Naive thymus-derived CD4-positive, alpha-beta T cell (primary cell): Measurements from ENCODE around the gene C1orf53. TPM values are rescaled to one million over a fixed set of nuclear protein-coding genes. Genes with fewer than 3 reads are reported as not detected.
"Not testable (repeated sequence)": the region's sequence is repeated elsewhere in the genome, so short reads cannot be mapped to it uniquely, and the experiment has no call there.

Experiments used
- ATAC-seq: fragments of 150-1000 bp; cut with Tn5 transposase; 2 replicates; pipeline ENCODE4 v1.10.0; 2021; ENCODE audit warnings: mild to moderate bottlenecking, moderate library complexity
- CTCF ChIA-PET: fragments of 350-600 bp; sonication (Branson Sonifier 250); formaldehyde crosslinking; loops from one replicate; lab custom pipeline; 2021; ENCODE audit warnings: antibody characterized with exemption; lab: Charles Lee
- POLR2A ChIA-PET: fragments of 350-600 bp; sonication (Branson Sonifier 250); formaldehyde crosslinking; loops from one replicate; lab custom pipeline; 2021; ENCODE audit warnings: antibody characterized with exemption, inconsistent platforms; lab: Charles Lee
- DNase-seq, 9 donors: peaks; one replicate each; pipeline versions ENCODE4 v3.0.0 to v3.0.0-alpha.2; 2020 to 2022; ENCODE audit warnings: mixed read lengths in 1 of 9
- H3K27ac ChIP-seq: one replicate; pipeline ENCODE4 v1.7.0; 2013; ENCODE audit warnings: mild to moderate bottlenecking, low read depth, low read length, moderate library complexity
- H3K27me3 ChIP-seq, 2 donors: one replicate each; pipeline ENCODE4 v1.7.0; 2013; ENCODE audit warnings: low read length in 2 of 2, mild to moderate bottlenecking in 2 of 2, moderate library complexity in 2 of 2; ENCODE audit not compliant: control insufficient read depth in 2 of 2, insufficient read depth in 2 of 2
- H3K36me3 ChIP-seq, 3 experiments: 1 replicate in 2 of 3; 2 replicates in 1 of 3; pipeline ENCODE4 v1.7.0; 2013; ENCODE audit warnings: low read length in 3 of 3, mild to moderate bottlenecking in 3 of 3, moderate library complexity in 1 of 3; ENCODE audit not compliant: insufficient read depth in 3 of 3, control insufficient read depth in 2 of 3
- H3K4me1 ChIP-seq, 2 donors: one replicate each; pipeline ENCODE4 v1.7.0; 2013; ENCODE audit warnings: low read length in 2 of 2, mild to moderate bottlenecking in 2 of 2, moderate library complexity in 1 of 2; ENCODE audit not compliant: control insufficient read depth in 2 of 2, insufficient read depth in 2 of 2
- H3K4me3 ChIP-seq: 2 replicates; pipeline ENCODE4 v1.7.0; 2013; ENCODE audit warnings: mild to moderate bottlenecking, low read length
- H3K9me3 ChIP-seq, 3 experiments: 1 replicate in 2 of 3; 2 replicates in 1 of 3; pipeline ENCODE4 v1.7.0; 2013; ENCODE audit warnings: low read length in 3 of 3; ENCODE audit not compliant: control insufficient read depth in 2 of 3
- H3K27ac Mint-ChIP-seq, 9 donors: one replicate each; pipeline ENCODE4 v1.8.0; 2020 to 2022; ENCODE audit warnings: mixed read lengths in 9 of 9, mild to moderate bottlenecking in 8 of 9, moderate library complexity in 5 of 9, inconsistent platforms in 2 of 9
- H3K27me3 Mint-ChIP-seq, 5 donors: one replicate each; pipeline ENCODE4 v1.8.0; 2021 to 2022; ENCODE audit warnings: mixed read lengths in 5 of 5, mild to moderate bottlenecking in 1 of 5
- H3K36me3 Mint-ChIP-seq, 5 donors: one replicate each; pipeline ENCODE4 v1.8.0; 2020 to 2022; ENCODE audit warnings: mixed read lengths in 5 of 5, mild to moderate bottlenecking in 3 of 5, inconsistent platforms in 1 of 5
- H3K4me1 Mint-ChIP-seq, 7 donors: one replicate each; pipeline ENCODE4 v1.8.0; 2020 to 2022; ENCODE audit warnings: mixed read lengths in 7 of 7, mild to moderate bottlenecking in 3 of 7, inconsistent platforms in 1 of 7
- H3K4me3 Mint-ChIP-seq, 10 donors: one replicate each; pipeline ENCODE4 v1.8.0; 2020 to 2022; ENCODE audit warnings: mild to moderate bottlenecking in 10 of 10, mixed read lengths in 10 of 10, moderate library complexity in 6 of 10, inconsistent platforms in 2 of 10
- H3K9me3 Mint-ChIP-seq, 11 donors: one replicate each; pipeline ENCODE4 v1.8.0; 2020 to 2022; ENCODE audit warnings: mixed read lengths in 11 of 11, mild to moderate bottlenecking in 4 of 11, inconsistent platforms in 1 of 11, moderate library complexity in 1 of 11
- intact Hi-C, 2 donors: fragments of 100-400 bp; cut with micrococcal nuclease; formaldehyde crosslinking; loops; one replicate each; pipeline ENCODE4 v1.15.1; 2023
- polyA plus RNA-seq, 2 donors: library from polyadenylated mRNA; unstranded; fragments of 300-500 nt; fragmentation: Illumina TruSeq; gene quantifications; one replicate each; pipeline ENCODE4 v1.2.3, GENCODE V29; 2021
- total RNA-seq, 6 experiments: library from RNA in 5 of 6; stranded (reverse) in 5 of 6; gene quantifications; 1 replicate in 5 of 6; 2 replicates in 1 of 6; pipeline ENCODE4 v1.2.3 and lab custom pipeline; 2021 to 2026

Gene C1orf53
- total RNA-seq (not detected), polyA plus RNA-seq (1 to 10 TPM in 1 of 2 donors, not detected in 1; 1.6 TPM), total RNA-seq (lab: John Stamatoyannopoulos, UW) (not detected)

DNA sequence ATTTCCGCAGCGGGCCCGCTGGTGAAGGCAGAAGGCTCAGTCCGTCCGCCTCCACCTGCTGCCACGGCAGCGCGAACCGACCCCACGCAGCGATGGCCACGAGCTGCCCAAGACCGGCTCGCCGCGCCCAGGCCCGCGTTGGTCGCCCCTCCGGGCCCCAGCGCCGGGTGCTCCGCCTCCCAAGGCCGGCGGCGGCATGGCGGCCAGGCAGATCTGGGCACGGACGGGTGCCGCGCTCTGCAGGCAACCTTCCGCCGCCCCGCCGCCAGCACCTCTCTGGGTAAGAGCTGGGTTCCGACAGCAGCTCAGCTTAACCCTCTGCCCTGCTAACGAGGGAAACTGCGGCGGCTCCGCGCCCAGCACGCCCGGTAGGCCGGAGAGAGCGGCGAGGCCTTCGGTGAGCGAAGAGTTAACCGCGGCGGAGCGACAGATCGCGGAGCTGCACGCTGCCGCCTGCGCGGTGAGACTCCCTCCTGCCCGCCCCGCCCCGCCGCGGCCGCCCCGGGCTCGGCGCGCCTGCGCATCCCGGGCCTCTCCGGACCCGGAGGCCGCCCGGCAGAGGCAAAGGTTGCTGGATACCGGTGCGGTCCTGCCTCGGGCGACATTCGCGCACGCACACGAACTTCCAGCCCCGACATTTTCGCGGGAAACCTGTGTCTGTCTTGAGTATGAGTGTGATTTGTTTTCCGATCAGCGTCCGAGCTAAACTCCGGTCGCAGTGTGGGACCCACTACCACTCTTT lies at the start of gene C1orf53:
Gene C1orf53, plus strand, starts transcription at position 177 of the 742 bp plus-strand sequence. Its CDS starts 20 bp downstream, at position 197.
- CTCF ChIA-PET = interaction anchor here (1.6 kb wide), 1 partner anchor 22 kb away, joined by 4 read pairs; no protein-coding TSS in a partner anchor
- Mint-ChIP-seq H3K27me3 (peaks cover 46 to 68% (median 54%) of the 10 kb centered on the region in 5 donors), H3K4me3 (peak within 1 kb of the TSS; percentile 79 to 97 (median 92)), H3K27ac (peak within 1 kb of the TSS; percentile 7 to 82 (median 79)), H3K4me1 (peaks cover 6 to 19% (median 14%) of the 10 kb centered on the region in 7 donors), H3K36me3 (peaks cover 0 to 4% (median 0%) of the 10 kb centered on the region in 5 donors), H3K9me3 (peaks cover 0 to 2% (median 0%) of the 10 kb centered on the region in 11 donors)
- Histone ChIP-seq H3K27me3 (peaks cover 0 to 23% of the 10 kb centered on the region in 2 donors), H3K9me3 (no peaks in the 10 kb centered on the region), H3K4me3 (peak within 1 kb of the TSS; percentile 71), H3K4me1 (peaks cover 4% of the 10 kb centered on the region in 2 donors), H3K27ac (peak within 1 kb of the TSS; percentile 50), H3K36me3 (no peaks in the 10 kb centered on the region)
- intact Hi-C loops = loop anchor here (1.0 to 10.0 kb wide), 14 partner anchors 8 to 1032 kb away; partner anchors contain the start of genes NEK7 (in 2 of the 2), ASPM (in 1 of the 2) and DENND1B (in 1 of the 2)
- ATAC-seq = peak; percentile 94
- DNase-seq = peak; percentile 58 to 87 (median 74)
- POLR2A ChIA-PET = interaction anchor here (1.0 to 1.2 kb wide), 4 partner anchors 11 to 254 kb away, joined by 3 to 4 read pairs (median 3); partner anchors contain the start of gene NEK7

- ATAC-seq, H3K27me3 ChIP-seq, POLR2A ChIA-PET, H3K36me3 ChIP-seq, CTCF ChIA-PET, H3K36me3 Mint-ChIP-seq, intact Hi-C loops, H3K4me1 ChIP-seq, H3K27ac ChIP-seq, H3K27me3 Mint-ChIP-seq, DNase-seq, H3K27ac Mint-ChIP-seq, H3K9me3 ChIP-seq, H3K4me3 ChIP-seq, H3K4me3 Mint-ChIP-seq, H3K4me1 Mint-ChIP-seq, H3K9me3 Mint-ChIP-seq: not testable (repeated sequence)
Observed at GRCh38 chr1:197855751-197856150, 46.7 kb upstream of the C1orf53 start.

DNA sequence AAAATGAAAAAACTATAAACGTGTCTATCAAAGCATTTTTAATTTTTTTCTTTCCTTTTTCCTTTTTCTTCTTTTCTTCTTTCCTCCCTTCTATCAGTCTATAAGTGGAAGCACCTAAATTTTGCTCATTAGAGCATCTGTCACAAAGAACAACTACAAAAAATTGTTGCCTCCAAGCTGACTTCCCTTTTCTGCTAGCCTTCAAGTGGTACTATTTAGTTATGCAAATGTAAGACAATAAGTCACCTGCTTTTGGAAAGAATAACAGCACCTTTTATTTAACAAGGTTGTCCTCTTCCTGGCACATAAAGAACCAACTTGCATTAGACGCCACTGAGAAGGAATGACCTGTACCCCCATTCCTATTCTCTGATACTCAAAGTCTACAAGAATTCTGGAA lies 45.0 kb upstream of the C1orf53 start:
- H3K9me3 ChIP-seq = no peaks in the 10 kb centered on the region
- no peaks in the 10 kb centered on the region for H3K27me3 Mint-ChIP-seq
- no peak overlapping the region for H3K4me3 Mint-ChIP-seq
- H3K36me3 ChIP-seq = no peaks in the 10 kb centered on the region
- POLR2A ChIA-PET = no interaction called here
- H3K27ac Mint-ChIP-seq = no peak overlapping the region
- DNase-seq (no peak), ATAC-seq (no peak)
- H3K36me3 Mint-ChIP-seq = no peaks in the 10 kb centered on the region
- intact Hi-C loops = no loop called here
- no peaks in the 10 kb centered on the region for H3K27me3 ChIP-seq
- H3K4me1 Mint-ChIP-seq = no peaks in the 10 kb centered on the region
- CTCF ChIA-PET = no interaction called here
- H3K4me1 ChIP-seq = no peaks in the 10 kb centered on the region
- H3K27ac ChIP-seq = no peak overlapping the region
- no peak overlapping the region for H3K4me3 ChIP-seq
- no peaks in the 10 kb centered on the region for H3K9me3 Mint-ChIP-seq

DNA sequence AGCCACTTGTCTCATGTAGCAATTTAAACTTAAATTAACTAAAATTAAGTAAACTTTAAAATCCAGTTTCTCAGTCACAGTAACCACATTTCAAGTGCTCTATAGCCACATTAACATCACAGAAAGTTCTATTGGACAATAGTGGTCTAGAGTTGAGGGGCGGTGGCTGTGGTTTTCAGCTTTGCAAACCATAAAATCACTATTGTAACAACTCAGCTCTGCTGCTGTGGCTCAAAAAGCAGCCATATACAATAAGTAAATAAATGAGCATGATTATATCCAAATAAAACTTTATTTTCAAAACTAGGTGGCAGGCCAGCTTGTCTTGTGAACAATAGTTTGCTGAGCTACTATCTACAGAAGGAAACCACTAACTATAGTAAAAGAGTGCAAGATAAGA lies 43.4 kb upstream of the C1orf53 start:
- ATAC-seq = no peak
- DNase-seq = no peak
- Mint-ChIP-seq H3K4me3 (no peak overlapping the region), H3K9me3 (no peaks in the 10 kb centered on the region), H3K27ac (no peak overlapping the region), H3K27me3 (peaks cover 0 to 6% (median 0%) of the 10 kb centered on the region in 5 donors), H3K4me1 (no peaks in the 10 kb centered on the region), H3K36me3 (no peaks in the 10 kb centered on the region)
- intact Hi-C loops = no loop called here
- CTCF ChIA-PET = interaction anchor here (0.9 kb wide), 1 partner anchor 241 kb away, joined by 3 read pairs; no protein-coding TSS in a partner anchor
- Histone ChIP-seq H3K27ac (no peak overlapping the region), H3K9me3 (no peaks in the 10 kb centered on the region), H3K4me1 (no peaks in the 10 kb centered on the region), H3K36me3 (no peaks in the 10 kb centered on the region), H3K27me3 (no peaks in the 10 kb centered on the region), H3K4me3 (no peak overlapping the region)
- POLR2A ChIA-PET = no interaction called here

DNA sequence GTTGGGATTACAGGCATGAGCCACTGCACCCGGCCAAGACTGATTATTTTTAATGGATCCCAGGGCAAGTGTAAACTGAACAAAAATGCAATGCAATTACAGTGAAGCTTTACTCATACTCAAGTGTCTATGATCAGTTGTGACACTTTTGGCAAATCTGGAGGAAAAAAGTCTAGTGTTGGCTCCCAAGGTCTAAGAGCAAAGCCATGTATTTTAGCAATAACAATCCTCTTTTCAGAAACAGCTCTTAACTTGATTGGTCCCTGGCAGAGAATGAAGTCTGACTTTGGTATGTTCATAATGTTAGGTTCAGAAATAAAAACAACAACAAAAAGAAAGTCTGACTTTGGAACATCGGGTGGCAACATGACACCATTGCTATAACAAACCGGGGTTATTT lies 40.2 kb upstream of the C1orf53 start:
- intact Hi-C loops = no loop called here
- no peak overlapping the region for H3K4me3 Mint-ChIP-seq
- ChIA-PET POLR2A (no interaction called here), CTCF (no interaction called here)
- no peaks in the 10 kb centered on the region for H3K9me3 Mint-ChIP-seq
- Histone ChIP-seq H3K27ac (no peak overlapping the region), H3K9me3 (no peaks in the 10 kb centered on the region), H3K4me3 (no peak overlapping the region), H3K27me3 (no peaks in the 10 kb centered on the region), H3K36me3 (no peaks in the 10 kb centered on the region), H3K4me1 (no peaks in the 10 kb centered on the region)
- DNase-seq = no peak
- no peak for ATAC-seq
- no peak overlapping the region for H3K27ac Mint-ChIP-seq
- H3K4me1 Mint-ChIP-seq = no peaks in the 10 kb centered on the region
- peaks cover 0 to 16% (median 0%) of the 10 kb centered on the region in 5 donors for H3K27me3 Mint-ChIP-seq
- H3K36me3 Mint-ChIP-seq = no peaks in the 10 kb centered on the region

DNA sequence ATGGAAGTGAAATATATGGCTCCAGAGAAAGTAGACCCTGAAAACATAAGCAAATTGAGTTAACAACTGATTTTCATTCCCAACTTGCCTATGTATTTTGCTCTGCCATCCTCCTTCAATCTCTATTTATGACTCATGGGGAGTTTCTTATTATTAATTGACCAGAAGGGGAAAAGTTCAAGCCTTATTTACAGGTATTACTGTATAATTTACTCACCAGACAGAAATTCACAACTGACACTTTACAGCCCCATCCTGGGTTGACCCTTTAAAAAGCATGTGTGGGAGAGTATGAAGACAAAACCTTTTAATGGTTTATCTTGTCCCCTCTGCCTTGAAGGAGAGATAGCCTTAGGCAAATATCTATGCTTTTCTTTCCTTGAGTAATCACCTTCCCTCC lies 39.8 kb upstream of the C1orf53 start:
- H3K9me3 Mint-ChIP-seq = no peaks in the 10 kb centered on the region
- no peaks in the 10 kb centered on the region for H3K9me3 ChIP-seq
- H3K4me1 Mint-ChIP-seq = no peaks in the 10 kb centered on the region
- H3K27ac Mint-ChIP-seq = no peak overlapping the region
- no peaks in the 10 kb centered on the region for H3K36me3 ChIP-seq
- intact Hi-C loops = no loop called here
- ATAC-seq = no peak
- no peaks in the 10 kb centered on the region for H3K36me3 Mint-ChIP-seq
- no peak for DNase-seq
- ChIA-PET CTCF (no interaction called here), POLR2A (no interaction called here)
- no peak overlapping the region for H3K4me3 ChIP-seq
- no peaks in the 10 kb centered on the region for H3K27me3 ChIP-seq
- no peaks in the 10 kb centered on the region for H3K4me1 ChIP-seq
- peaks cover 0 to 19% (median 0%) of the 10 kb centered on the region in 5 donors for H3K27me3 Mint-ChIP-seq
- no peak overlapping the region for H3K4me3 Mint-ChIP-seq
- H3K27ac ChIP-seq = no peak overlapping the region
